Retina (tissue), 1 donor: ENCODE measurements around the gene APOL2.
"Not testable (repeated sequence)": the region's sequence is repeated elsewhere in the genome, so short reads cannot be mapped to it uniquely, and the experiment has no call there.

Experiments used
- DNase-seq: peaks from one replicate; pipeline ENCODE4 v3.0.0-alpha.2; 2016

APOL2 gene

DNA sequence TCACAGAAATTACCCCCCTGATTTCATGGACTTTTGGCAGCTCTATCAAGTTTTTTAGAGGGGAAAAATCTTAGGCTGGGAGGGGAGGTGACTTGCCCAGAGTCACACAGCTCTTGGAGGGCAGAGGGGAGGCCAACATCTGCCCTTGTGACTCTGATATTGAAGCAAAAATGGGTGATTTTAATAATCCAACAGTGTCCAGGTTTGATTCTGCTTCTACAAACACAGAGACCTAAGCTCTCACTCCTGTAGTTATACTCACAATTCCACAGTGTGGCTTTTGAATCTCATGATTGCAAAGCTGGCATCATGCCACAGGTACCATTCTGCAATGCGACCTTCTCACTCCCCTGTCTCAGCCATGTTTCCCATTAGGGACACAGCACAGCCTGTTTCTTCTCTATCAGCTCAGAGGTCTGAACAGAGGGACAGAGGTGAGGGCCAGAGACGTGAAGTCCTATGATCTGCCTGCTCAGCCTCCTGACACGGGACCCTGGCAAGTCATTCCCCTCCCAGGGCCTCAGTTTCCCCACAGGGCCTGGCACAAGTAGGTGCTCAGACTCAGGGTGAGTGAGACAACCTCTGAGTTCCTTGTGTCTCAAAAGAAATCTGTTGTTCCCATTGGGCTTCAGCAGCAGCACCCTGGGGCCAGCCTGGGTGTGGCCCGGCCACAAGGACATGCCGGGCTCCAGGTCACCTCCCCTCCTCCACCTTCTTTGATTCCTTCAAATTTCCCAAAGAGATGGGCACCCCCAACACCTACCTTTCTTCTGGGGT is 766 bp downstream of the APOL2 start:
- no peak for DNase-seq

DNA sequence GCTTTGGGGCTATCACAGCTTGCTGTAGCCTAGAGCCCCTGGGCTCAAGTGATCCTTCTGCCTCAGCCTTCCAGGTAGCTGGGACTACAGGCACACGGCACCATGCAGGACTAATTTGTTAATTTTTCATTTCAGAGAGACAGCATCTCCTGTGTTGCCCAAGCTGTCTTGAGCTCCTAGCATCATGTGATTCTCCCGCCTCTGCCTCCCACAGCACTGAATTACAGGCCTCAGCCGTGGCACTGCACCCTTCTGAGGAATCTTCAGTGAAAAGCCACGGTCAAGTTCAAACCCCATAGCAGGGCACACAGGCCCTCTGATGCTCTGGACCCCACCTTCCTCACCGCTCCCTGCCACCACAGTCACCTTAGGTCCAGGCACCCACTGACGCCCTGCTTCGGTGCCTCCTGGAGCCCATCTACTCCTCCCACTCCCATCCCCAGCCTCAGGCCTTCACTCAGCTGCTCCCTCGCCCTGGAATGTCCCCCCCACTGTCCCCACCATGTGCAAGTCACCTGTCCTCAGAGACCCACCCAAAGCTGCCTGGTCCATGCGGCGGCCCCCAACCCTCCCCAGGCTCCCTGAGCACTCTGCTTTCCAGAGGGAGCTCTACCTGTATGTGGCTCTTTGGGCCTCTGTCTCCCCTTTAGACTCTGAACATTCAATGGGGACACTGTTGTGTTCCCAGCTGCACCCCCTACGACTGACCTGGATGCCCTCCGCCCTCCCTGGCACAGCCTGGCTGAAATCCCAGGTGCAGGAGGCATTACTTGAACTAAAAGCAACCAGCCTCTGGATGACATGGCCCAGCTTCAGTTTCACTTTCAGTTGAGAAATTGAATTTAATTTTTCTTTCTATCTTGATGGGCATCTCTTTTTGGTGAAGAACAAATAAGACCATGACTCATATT is 1.6 kb downstream of the APOL2 start:
- DNase-seq: no peak

GRCh38 chr22:36236388-36237319 is 2.7 kb downstream of the APOL2 start:
- DNase-seq: no peak

- DNase-seq: no peak
Observed at GRCh38 chr22:36235585-36235984, 3.7 kb downstream of the APOL2 start.

- no peak for DNase-seq
Observed at GRCh38 chr22:36234919-36235318, 4.4 kb downstream of the APOL2 start.

- DNase-seq: no peak
Observed at GRCh38 chr22:36234213-36234612, 5.1 kb downstream of the APOL2 start.

- no peak for DNase-seq
Observed at GRCh38 chr22:36233796-36234195, 5.5 kb downstream of the APOL2 start.

DNA sequence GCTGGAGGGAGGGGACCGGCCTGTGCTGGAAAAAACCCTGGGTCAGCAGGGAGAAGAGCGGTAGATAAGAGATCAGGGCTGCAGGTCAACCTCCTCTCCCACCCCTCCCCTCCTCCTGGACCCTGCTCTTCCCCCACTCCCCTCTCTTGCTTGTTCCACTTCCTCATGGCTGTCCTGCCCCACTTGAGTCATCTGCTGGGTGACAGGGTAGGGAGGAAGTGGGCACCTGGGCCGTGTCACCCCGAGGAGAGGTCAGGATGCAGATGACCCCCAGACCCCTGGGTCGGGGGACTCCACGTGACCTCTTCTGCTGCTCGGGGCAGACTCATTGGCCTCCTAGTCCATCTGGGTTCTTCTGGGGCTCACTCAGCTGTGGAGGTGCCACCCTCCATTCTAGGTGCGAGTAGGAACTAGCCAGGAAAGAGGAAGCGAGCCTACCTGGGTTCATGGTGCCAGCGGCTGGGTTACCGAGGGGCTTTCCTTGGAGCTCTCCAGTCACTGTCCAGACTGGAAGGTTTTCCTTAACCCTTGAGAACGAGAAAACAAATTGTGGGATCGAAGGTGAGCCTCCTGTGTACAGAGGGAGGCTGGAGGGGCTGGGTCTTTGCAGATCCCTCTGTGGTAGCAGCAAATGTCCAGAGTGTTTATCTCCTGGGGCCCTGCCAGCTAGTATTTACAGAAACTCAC is 6.5 kb downstream of the APOL2 start:
- DNase-seq: no peak

DNA sequence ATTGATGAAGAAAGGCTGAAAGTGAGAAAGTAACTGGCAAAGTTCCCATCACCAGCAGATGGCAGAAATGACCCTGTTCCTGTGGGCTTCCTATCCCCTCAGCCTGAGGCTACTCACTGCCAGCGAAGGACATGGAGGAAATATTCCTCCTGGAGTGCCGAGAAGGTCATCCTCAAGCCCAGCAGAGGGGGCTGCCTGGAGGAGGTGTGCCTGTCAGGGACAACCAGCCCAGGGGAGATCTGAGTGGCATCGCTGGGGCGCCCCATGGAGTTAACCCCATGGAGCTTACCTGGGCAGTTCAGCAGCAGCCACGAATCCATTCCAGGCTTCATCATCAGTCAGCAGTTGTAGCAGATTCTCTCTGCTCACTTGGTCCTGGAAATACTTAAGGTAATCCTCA is 8.3 kb downstream of the APOL2 start:
- DNase-seq: not testable (repeated sequence)

DNA sequence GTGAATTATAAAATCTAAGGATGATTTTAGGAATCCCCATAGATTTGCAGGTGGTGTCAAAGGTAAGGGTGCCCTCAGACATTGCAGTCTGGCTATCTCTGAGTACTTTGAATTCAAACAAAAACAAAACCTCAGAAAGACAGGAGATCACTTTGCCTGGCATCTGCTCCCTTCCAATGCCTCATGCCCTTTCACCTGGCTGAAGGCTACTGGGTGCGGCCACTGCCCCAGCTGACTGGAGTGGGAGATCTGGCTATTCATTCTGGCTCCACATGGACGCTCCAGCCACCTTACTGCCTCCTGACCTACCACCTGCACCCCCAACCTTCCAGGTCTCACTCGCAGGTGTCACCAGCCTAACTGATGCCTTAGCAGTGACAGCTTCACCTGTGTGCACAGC is 9.7 kb downstream of the APOL2 start:
- not testable (repeated sequence) for DNase-seq

DNA sequence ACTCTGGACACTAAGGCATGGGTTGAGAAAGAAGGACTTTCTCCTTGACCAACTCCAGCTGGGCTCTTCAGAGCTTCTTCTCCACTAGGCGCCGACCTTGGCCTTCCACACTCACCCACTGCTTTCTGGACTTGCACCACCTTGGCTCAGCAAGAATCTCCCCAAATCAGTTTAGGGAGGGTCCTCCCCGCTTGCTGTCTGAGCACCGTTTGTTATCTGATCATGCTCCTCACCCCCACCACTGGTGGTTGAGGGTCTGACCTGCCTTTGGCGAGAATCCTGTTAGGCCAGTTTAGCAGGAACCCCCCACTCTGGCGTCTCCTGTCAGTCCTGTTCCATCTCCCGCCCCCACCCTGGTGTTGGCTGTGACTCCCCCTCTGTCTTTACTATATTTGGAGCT is 10.4 kb downstream of the APOL2 start:
- DNase-seq: no peak

DNA sequence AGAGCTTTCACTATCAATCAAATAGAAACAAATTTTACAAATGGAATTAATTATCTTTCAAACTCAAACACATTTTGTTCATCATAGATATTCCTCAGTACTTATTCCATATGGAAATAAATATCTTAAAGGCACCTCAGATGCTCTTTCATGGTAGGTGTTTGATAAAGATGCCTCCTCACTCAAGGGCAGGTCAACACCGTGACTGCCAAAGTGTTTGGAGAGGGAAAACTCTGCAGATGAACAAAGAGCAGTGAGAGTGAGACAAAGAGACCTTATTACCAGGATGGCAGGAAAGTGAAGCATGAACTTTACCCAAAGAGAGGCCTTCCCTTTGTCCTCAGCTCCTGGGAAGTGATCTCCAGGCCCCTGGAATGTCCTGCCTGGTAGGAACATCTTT is 11.0 kb downstream of the APOL2 start:
- DNase-seq: not testable (repeated sequence)

- no peak for DNase-seq
Observed at GRCh38 chr22:36227806-36228205, 11.5 kb downstream of the APOL2 start.

GRCh38 chr22:36227396-36227795 is 11.9 kb downstream of the APOL2 start:
- DNase-seq: no peak

GRCh38 chr22:36226189-36226588 is 13.1 kb downstream of the APOL2 start:
- no peak for DNase-seq

- DNase-seq: no peak
Observed at GRCh38 chr22:36225333-36225922, 13.9 kb downstream of the APOL2 start.

DNA sequence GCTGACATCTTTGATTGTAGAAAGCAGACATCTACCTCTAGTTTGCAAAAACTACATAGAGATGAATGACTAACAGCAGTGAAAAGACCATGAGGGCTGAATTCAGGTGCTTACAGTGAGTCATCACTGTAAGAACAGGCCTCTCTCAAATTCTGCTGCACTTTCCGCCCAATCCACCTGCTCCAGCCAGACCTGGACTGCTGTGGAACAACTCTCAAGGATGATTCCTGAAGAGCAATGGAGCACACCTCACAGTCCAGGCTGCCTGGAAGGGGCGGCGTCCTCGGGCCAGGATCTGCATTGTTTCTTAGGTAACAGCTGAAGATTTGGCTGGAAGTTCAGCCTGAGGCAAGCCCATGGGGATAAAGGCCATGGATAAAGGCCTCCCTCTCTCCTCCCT is 15.1 kb downstream of the APOL2 start:
- DNase-seq: no peak

DNA sequence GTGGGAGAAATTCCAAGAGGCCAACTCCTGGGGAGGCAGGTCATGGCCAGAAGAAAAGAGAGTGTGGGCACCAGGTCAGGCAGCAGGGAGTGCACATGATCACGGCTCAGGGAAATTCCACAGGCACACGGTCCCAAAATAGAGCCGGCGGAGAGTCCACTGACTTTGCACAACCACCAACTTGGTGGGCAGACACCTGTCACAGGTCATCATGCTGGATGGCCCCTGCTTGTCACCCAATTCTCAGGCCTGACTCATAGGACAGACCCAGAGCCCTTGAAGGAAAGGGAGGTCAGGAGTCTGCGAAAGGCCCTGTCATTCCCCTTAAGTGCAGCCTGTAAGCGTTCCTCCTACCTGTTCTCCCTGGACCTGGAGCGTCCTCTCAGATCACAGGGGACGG is 15.8 kb downstream of the APOL2 start:
- DNase-seq: no peak

DNA sequence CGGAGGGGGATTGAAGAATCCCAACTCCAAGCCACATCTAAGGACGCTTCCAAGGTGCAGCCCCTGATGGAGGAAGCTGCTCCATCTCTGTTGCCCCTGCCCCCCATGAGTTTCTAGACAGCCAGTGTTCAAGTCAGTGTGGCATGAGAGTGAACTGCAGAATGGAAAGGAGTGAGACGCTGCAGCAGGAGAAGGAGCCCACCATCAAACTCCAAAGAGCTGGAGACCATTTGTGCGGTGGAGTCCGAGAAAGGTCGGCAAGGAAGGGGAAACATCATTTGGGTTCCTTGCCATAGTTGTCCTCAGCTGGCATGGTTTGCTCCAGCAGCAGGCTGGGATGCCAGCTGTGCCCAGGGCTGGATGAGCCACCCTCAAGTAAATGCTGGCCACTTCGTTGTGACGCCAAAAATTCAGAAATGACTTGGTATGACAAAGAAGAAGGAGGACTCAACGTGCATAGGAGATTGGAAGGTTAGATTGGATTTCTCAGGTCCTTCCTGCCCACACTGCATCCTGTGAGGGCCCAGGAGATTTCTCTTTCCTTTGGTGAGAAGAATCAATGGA is 16.4 kb downstream of the APOL2 start:
- no peak for DNase-seq

DNA sequence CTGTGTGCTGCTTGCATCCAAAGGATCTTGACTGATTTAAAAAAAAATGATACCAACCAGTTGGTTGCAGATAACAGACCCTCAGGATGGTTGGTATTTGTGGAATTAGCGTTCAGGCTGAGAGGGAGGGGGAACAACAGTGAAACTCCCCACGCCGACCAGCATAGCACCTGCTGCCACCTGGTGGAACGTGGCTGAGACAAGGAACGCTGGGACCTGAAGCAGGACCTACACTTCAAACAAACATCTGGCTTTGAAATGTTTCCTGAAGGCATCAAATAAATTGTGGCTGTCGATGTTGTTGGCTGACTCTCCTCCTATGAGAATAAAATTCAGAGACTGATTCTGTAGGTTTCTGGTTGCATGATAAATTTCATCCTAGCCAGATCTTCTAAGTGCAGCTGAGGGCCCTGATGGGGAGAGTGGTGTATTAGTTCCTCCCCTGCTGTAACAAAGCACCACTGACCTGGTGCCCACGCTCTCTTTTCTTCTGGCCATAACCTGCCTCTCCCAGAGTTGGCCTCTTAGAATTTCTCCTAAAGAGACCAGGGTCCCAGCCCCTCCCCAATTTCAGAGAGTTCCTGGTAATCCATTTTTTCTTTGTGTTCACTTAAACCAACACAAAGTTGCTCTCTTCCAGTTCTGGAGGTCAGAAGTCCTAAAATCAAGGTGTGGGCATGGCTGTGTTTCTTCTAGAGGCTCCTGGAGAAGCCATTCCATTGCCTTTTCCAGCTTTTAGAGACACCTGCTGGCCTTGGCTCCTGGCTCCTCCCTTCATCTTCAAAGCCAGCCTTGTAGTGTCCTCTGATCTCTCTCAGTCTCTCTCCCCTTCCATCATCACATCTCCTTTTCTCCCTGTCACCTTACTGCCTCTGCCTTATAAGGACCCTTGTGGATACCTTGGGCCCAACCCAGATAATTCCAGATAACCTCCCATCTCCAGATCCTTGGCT is 17.3 kb downstream of the APOL2 start:
- DNase-seq: peak; percentile 38
